Heart left ventricle (tissue), 13 donors: ENCODE data around the gene FREM2.

Source experiments
- CTCF ChIP-seq, 12 donors: fragments of 200-600 bp; sonication (generic) in 4 of 12; IDR thresholded peaks; one replicate each; pipeline versions ENCODE4 v1.5.0 to v1.8.0; 2018 to 2022; ENCODE audit warnings: antibody characterized with exemption in 12 of 12, mild to moderate bottlenecking in 5 of 12
- POLR2A ChIP-seq, 2 donors: fragments of 450-650 bp; IDR thresholded peaks; one replicate each; pipeline ENCODE4 v1.6.1; 2017; ENCODE audit warnings: antibody characterized with exemption in 2 of 2, mild to moderate bottlenecking in 2 of 2, moderate library complexity in 2 of 2
- donor health status: ischemic (EF 13 %, LVEDD 7.1; RV severe dilation, severe dysfunction).
- donor health status: DM: no; HTN: yes; CAD: no.
- donor health status: DM: no; HTN: no; CAD: no.
- donor health status: ischemic (EF 25% LVEDD 6.9; RV normal size, moderate dysfunction).
- donor health status: ischemic (EF 25% LVEDD 5.7; RV mildly dilated, moderate dysfunction).
- donor health status: ischemic (EF 35%, LVEDD 5.7; RV mildly dilated, moderate dysfunction).
- donor health status: nonischemic (EF 11% LVEDD 7.7; RV severe dilation, severe dysfunction).
- donor health status: DM: yes; HTN: yes; CAD: no.
- donor health status: PGD.
- donor health status: ischemic (EF 29% LVEDD 5.4; RV normal size, mild dysfunction).
- donor health status: nonischemic (EF 23%, LVEDD 6.1; RV moderate dilation, normal function).

- TF ChIP-seq POLR2A (IDR thresholded peaks at IDR 0.05) (no peak), CTCF (IDR thresholded peaks at IDR 0.05) (no peak)
Observed at GRCh38 chr13:38684714-38685113, 2.2 kb upstream of the FREM2 start.
